ENCODE measurements around the gene TSEN54.

The TSEN54 gene

DNA sequence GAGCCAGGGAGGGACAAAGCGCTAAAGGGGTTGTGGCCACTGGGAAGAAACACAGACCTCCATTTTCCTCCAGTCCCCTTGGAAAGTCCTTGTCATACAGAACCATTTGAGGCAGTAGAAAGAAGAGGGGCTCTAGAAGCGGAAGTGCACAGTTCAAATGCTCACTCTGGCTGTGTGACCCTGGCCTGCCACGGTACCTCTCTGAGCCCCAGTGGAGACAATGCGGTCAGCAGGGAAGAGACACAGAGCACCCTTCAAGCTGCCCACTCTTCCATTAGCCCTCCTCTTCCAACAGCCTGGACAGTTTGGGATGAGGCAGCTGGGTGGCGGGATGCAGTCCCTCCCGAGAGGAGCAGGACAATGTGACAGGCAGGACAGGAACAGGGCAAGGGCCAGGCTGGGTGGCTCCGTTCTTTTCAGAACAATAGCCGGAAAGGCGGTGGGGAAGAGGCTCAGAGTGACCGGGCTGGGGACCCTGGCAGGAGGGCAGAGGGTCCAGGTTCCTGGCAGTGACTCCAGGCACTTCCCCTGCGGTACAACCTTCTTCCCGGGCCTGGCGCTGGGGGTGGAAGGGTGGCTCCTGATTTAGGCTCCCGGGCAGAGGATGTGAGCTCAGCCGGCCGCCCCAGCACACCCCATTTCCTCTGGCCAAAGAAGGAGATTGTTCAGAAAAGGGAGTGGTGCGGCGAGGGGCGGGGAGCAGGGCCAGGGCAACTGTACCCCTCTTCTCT, 6.6 kb upstream of the TSEN54 start:
- no peak overlapping the region for H3K4me3 ChIP-seq (ENCODE audit: insufficient read length, low read depth)
- no peaks in the 10 kb centered on the region for H3K27me3 ChIP-seq (ENCODE audit: insufficient read depth, insufficient read length)
- H3K4me1 ChIP-seq (ENCODE audit: insufficient read depth, insufficient read length) = peaks cover 22% of the 10 kb centered on the region
- no peaks in the 10 kb centered on the region for H3K9me3 ChIP-seq (ENCODE audit: insufficient read depth, low read length)
- peaks cover 86% of the 10 kb centered on the region for H3K36me3 ChIP-seq (ENCODE audit: insufficient read depth, insufficient read length, low read length)
- H3K9ac ChIP-seq (ENCODE audit: insufficient read length, low read depth) = no peak overlapping the region
- TF ChIP-seq YY1 (IDR thresholded peaks at IDR 0.05; ENCODE audit: insufficient read depth, insufficient read length) (no peak), ZNF274 (IDR thresholded peaks at IDR 0.05; ENCODE audit: low read depth, low read length) (no peak), SUZ12 (IDR thresholded peaks at IDR 0.05; ENCODE audit: extremely low read depth, insufficient read depth, insufficient read length) (no peak)
- DNase-seq (ENCODE audit: low read depth, low spot score) = no peak

DNA sequence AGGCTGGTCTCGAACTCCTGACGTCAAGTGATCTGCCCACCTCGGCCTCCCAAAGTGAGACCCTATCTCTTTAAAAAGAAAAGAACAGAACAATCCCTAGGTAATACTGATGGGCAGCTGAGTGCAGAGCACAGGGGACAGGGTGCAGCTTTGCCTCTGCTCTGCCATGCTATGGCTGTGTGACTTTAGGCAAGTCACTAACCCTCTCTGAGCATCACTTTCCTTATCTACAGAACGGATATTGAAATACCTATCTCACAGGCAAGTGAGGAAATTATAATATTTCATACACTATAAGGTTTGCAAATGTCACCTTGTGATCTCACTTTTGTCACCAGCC, 5.1 kb upstream of the TSEN54 start:
- peaks cover 71% of the 10 kb centered on the region for H3K36me3 ChIP-seq (ENCODE audit: insufficient read depth, insufficient read length, low read length)
- TF ChIP-seq YY1 (IDR thresholded peaks at IDR 0.05; ENCODE audit: insufficient read depth, insufficient read length) (no peak), ZNF274 (IDR thresholded peaks at IDR 0.05; ENCODE audit: low read depth, low read length) (no peak), SUZ12 (IDR thresholded peaks at IDR 0.05; ENCODE audit: extremely low read depth, insufficient read depth, insufficient read length) (no peak)
- peaks cover 22% of the 10 kb centered on the region for H3K4me1 ChIP-seq (ENCODE audit: insufficient read depth, insufficient read length)
- H3K27me3 ChIP-seq (ENCODE audit: insufficient read depth, insufficient read length) = no peaks in the 10 kb centered on the region
- H3K9me3 ChIP-seq (ENCODE audit: insufficient read depth, low read length) = no peaks in the 10 kb centered on the region
- H3K9ac ChIP-seq (ENCODE audit: insufficient read length, low read depth) = no peak overlapping the region
- H3K4me3 ChIP-seq (ENCODE audit: insufficient read length, low read depth) = no peak overlapping the region
- no peak for DNase-seq (ENCODE audit: low read depth, low spot score)

DNA sequence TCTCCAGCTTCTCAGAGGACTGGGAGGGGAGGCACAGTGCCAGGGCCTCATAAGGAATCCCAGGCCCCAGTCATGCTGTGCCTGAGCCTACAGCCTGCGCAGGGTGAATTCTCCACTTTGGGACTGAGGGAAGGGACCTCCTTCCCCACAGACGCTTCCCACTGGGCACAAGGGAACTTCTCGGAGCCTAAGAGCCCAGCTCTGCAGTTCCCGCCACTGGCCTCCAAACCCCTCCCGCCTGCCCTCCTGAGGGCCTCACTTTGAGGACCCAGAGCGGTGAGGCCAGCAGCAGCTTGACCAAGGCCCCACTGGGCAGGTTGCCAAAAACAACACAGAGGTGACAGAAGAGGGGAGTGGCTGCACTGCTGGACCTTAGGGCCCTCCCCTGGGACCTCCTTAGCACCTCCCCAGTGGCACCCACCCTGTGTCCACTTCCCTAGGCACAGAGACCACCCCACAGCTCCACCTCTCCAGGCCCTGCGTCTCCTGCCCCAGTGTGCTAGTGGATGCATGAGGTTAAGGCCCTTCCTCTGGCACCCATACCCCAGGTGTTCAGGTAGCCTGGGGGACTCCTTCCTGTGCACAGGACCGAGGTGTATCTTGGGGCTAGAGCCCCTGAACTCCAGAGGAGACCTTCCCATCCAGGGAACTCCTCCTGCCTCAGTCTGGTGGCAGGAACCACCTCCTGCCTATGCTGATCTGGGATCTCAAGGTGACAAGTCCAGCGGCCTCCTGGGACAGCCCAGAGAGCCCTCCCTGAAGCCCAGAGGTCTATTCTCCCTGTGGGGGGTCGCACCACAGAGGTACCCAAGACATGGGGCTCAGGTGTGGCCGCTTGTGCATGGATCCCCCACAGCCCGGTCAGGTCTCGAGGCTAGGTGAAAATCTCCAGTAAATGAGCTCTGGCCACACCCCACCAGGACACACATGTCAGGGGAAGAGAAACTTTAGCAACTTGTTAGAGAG, 4.4 kb upstream of the TSEN54 start:
- no peak for DNase-seq (ENCODE audit: low read depth, low spot score)
- H3K27me3 ChIP-seq (ENCODE audit: insufficient read depth, insufficient read length) = no peaks in the 10 kb centered on the region
- TF ChIP-seq ZNF274 (IDR thresholded peaks at IDR 0.05; ENCODE audit: low read depth, low read length) (no peak), YY1 (IDR thresholded peaks at IDR 0.05; ENCODE audit: insufficient read depth, insufficient read length) (no peak), SUZ12 (IDR thresholded peaks at IDR 0.05; ENCODE audit: extremely low read depth, insufficient read depth, insufficient read length) (no peak)
- no peaks in the 10 kb centered on the region for H3K9me3 ChIP-seq (ENCODE audit: insufficient read depth, low read length)
- peaks cover 64% of the 10 kb centered on the region for H3K36me3 ChIP-seq (ENCODE audit: insufficient read depth, insufficient read length, low read length)
- peak overlapping the region; percentile 23 for H3K9ac ChIP-seq (ENCODE audit: insufficient read length, low read depth)
- H3K4me1 ChIP-seq (ENCODE audit: insufficient read depth, insufficient read length) = peaks cover 22% of the 10 kb centered on the region
- no peak overlapping the region for H3K4me3 ChIP-seq (ENCODE audit: insufficient read length, low read depth)

DNA sequence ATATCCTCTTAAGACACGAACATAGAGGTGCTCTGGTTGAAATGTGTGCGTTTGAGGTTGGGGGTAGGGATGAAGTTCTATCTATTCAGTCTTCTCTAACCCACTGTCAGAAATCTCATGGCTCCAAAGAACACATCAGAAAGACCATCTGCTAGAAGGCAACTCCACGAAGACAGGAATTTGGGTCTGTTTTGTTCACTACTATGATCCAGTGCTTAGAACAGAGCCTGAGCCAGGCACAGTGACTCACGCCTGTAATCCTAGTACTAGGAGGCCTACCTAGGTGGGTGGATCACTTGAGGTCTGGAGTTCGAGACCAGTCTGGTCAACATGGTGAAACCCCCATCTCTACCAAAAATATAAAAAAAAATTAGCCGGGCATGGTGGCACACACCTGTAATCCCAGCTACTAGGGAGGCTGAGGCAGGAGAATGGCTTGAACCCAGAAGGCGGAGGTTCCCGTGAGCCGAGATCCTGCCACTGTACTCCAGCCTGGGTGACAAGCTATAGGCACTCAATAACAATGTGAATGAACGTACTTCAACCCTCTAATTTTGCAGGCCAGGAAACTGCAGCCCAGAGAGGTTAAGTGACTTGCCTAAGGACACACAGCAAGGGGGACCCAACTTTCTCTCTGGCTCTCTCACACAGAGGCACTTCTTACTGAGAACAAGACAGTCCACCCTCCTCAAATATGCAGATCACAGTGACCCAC, 3.2 kb upstream of the TSEN54 start:
- peaks cover 26% of the 10 kb centered on the region for H3K4me1 ChIP-seq (ENCODE audit: insufficient read depth, insufficient read length)
- no peaks in the 10 kb centered on the region for H3K9me3 ChIP-seq (ENCODE audit: insufficient read depth, low read length)
- H3K9ac ChIP-seq (ENCODE audit: insufficient read length, low read depth) = no peak overlapping the region
- DNase-seq (ENCODE audit: low read depth, low spot score) = no peak
- no peaks in the 10 kb centered on the region for H3K27me3 ChIP-seq (ENCODE audit: insufficient read depth, insufficient read length)
- peaks cover 63% of the 10 kb centered on the region for H3K36me3 ChIP-seq (ENCODE audit: insufficient read depth, insufficient read length, low read length)
- no peak overlapping the region for H3K4me3 ChIP-seq (ENCODE audit: insufficient read length, low read depth)
- TF ChIP-seq ZNF274 (IDR thresholded peaks at IDR 0.05; ENCODE audit: low read depth, low read length) (no peak), SUZ12 (IDR thresholded peaks at IDR 0.05; ENCODE audit: extremely low read depth, insufficient read depth, insufficient read length) (no peak), YY1 (IDR thresholded peaks at IDR 0.05; ENCODE audit: insufficient read depth, insufficient read length) (no peak)

DNA sequence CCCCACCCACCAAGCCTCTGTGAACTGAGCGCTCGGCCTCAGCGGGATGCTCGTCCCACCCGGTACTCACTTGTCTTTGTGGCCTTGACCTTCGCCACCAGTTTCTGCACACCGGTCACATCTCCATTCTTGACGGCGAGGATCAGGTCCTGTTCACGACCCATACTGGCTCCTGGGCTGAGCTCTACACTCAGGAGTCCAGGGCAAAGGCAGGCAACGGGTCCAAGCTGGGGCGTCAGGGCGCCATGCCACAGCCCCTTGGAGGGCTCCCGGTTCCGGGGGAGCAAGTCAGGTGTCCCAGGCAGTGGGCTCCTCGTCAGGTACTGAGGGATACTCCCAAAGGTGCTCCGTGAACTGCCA, 2.7 kb upstream of the TSEN54 start:
- H3K9me3 ChIP-seq (ENCODE audit: insufficient read depth, low read length) = no peaks in the 10 kb centered on the region
- no peaks in the 10 kb centered on the region for H3K27me3 ChIP-seq (ENCODE audit: insufficient read depth, insufficient read length)
- H3K9ac ChIP-seq (ENCODE audit: insufficient read length, low read depth) = peak overlapping the region; percentile 89
- H3K4me1 ChIP-seq (ENCODE audit: insufficient read depth, insufficient read length) = peaks cover 22% of the 10 kb centered on the region
- peaks cover 63% of the 10 kb centered on the region for H3K36me3 ChIP-seq (ENCODE audit: insufficient read depth, insufficient read length, low read length)
- peak overlapping the region; percentile 77 for H3K4me3 ChIP-seq (ENCODE audit: insufficient read length, low read depth)
- TF ChIP-seq ZNF274 (IDR thresholded peaks at IDR 0.05; ENCODE audit: low read depth, low read length) (no peak), SUZ12 (IDR thresholded peaks at IDR 0.05; ENCODE audit: extremely low read depth, insufficient read depth, insufficient read length) (no peak), YY1 (IDR thresholded peaks at IDR 0.05; ENCODE audit: insufficient read depth, insufficient read length) (no peak)
- no peak for DNase-seq (ENCODE audit: low read depth, low spot score)

DNA sequence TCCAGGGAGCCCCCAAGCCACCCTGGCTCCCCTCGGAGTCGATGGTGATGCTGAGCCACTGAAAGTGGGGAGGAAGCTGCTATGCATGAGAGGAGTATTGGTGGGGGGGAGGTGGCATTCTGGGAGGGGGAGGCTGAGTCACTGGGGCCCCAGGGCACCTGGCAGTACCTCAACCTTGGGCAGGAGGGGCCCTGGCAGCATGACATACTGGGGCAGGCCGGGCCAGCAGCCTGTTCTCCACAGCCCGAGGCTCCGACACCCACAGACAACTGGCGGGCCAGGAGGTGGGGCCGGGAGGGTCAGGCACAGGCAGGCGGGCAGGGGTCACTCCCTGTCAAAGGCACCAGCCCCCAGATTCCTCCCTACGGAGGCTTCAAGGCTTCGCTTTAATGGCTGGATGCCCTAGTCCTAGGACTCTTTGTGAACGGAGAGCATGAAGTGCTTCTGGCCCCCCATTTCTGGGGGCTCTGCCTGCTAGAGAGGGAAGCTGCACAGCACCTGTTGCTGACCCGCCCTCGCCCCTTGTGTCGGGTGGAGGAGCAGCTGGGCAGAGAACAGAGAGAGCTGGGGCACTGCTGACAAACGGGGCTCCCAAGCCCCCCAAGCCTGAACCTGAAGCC, 1.9 kb upstream of the TSEN54 start:
- no peak for DNase-seq (ENCODE audit: low read depth, low spot score)

More for the DNA sequence above, 1.9 kb upstream of the TSEN54 start:
- peaks cover 16% of the 10 kb centered on the region for H3K4me1 ChIP-seq (ENCODE audit: insufficient read depth, insufficient read length)
- H3K36me3 ChIP-seq (ENCODE audit: insufficient read depth, insufficient read length, low read length) = peaks cover 63% of the 10 kb centered on the region
- H3K4me3 ChIP-seq (ENCODE audit: insufficient read length, low read depth) = peak overlapping the region; percentile 77
- H3K9ac ChIP-seq (ENCODE audit: insufficient read length, low read depth) = peak overlapping the region; percentile 89
- H3K27me3 ChIP-seq (ENCODE audit: insufficient read depth, insufficient read length) = no peaks in the 10 kb centered on the region
- H3K9me3 ChIP-seq (ENCODE audit: insufficient read depth, low read length) = no peaks in the 10 kb centered on the region
- no peak for TF ChIP-seq SUZ12 (IDR thresholded peaks at IDR 0.05; ENCODE audit: extremely low read depth, insufficient read depth, insufficient read length)
- TF ChIP-seq YY1 (IDR thresholded peaks at IDR 0.05; ENCODE audit: insufficient read depth, insufficient read length) = no peak
- TF ChIP-seq ZNF274 (IDR thresholded peaks at IDR 0.05; ENCODE audit: low read depth, low read length) = no peak

Measured in NT2/D1 (cell line).